K562 (cell line): ENCODE data around the gene WFDC1. TPM values are rescaled to one million over a fixed set of nuclear protein-coding genes. Genes with fewer than 3 reads are reported as not detected.

Experiments used
- ATAC-seq: fragments of 200-7000 bp; cut with Tn5 transposase; 3 replicates; pipeline ENCODE4 v1.9.1; 2020; ENCODE audit warnings: moderate library complexity
- BruUV-seq: library from RNA; stranded (reverse); fragments of 400-500 nt; replicated peaks from 2 replicates; lab custom pipeline; 2021; lab: Mats Ljungman, UMichigan
- CTCF ChIA-PET: fragments of 300-600 bp; formaldehyde crosslinking; extraction: SDS; loops from one replicate; lab custom pipeline; 2021; ENCODE audit warnings: low intra/inter-chr PET ratio; lab: Yijun Ruan, JAX
- POLR2A ChIA-PET: fragments of 300-600, 350-650 bp; sonication (Branson Sonifier 250); formaldehyde crosslinking; extraction: SDS; loops from one replicate; lab custom pipeline; 2021; ENCODE audit warnings: antibody characterized with exemption, inconsistent platforms; lab: Yijun Ruan, JAX
- DNase-seq, 4 experiments: peaks; one replicate each; pipeline versions ENCODE4 v3.0.0 to v3.0.0-alpha.2; 2011 to 2018; ENCODE audit warnings: low spot score in 3 of 4, mixed read lengths in 3 of 4; ENCODE audit errors: extremely low read depth in 1 of 4
- FAIRE-seq: peaks from 2 replicates; lab custom pipeline; 2011; peaks lifted over from hg19 to GRCh38; lab: Jason Lieb, UNC
- H2AFZ ChIP-seq: 2 replicates; pipeline ENCODE4 v1.6.0; 2011; ENCODE audit warnings: low read depth, low read length, control low read depth, inconsistent platforms
- H3K27ac ChIP-seq: fragments of 200-600 bp; 3 replicates; pipeline ENCODE4 v1.8.0; 2011; ENCODE audit warnings: low read depth, mild to moderate bottlenecking, control low read depth, inconsistent platforms, low read length, moderate library complexity, mixed read lengths; ENCODE audit errors: extremely low read depth
- H3K27me3 ChIP-seq, 2 experiments: fragments of 300-600 bp in 1 of 2; 2 replicates in 1 of 2; 3 replicates in 1 of 2; pipeline versions ENCODE4 v1.6.0 to v1.8.0; 2011; ENCODE audit warnings: inconsistent platforms in 2 of 2, low read length in 2 of 2, mild to moderate bottlenecking in 1 of 2, mixed read lengths in 1 of 2, moderate library complexity in 1 of 2; ENCODE audit not compliant: control insufficient read depth in 2 of 2, insufficient read depth in 2 of 2
- H3K36me3 ChIP-seq: fragments of 300-600 bp; 3 replicates; pipeline ENCODE4 v1.8.0; 2011; ENCODE audit warnings: mild to moderate bottlenecking, low read length, inconsistent platforms; ENCODE audit not compliant: control insufficient read depth, insufficient read depth
- H3K4me1 ChIP-seq, 2 experiments: fragments of 200-600 bp in 1 of 2; replicated peaks in 1 of 2; 2 replicates in 1 of 2; 3 replicates in 1 of 2; pipeline versions ENCODE4 v1.5.1 to v1.8.0; 2011; ENCODE audit warnings: inconsistent platforms in 2 of 2, low read length in 2 of 2, mild to moderate bottlenecking in 1 of 2, mixed read lengths in 1 of 2, moderate library complexity in 1 of 2; ENCODE audit not compliant: control insufficient read depth in 2 of 2, insufficient read depth in 2 of 2
- H3K4me2 ChIP-seq: 2 replicates; pipeline ENCODE4 v1.6.1; 2011; ENCODE audit warnings: low read length, control low read depth, inconsistent platforms, mixed read lengths; ENCODE audit not compliant: insufficient read depth
- H3K4me3 ChIP-seq: fragments of 200-600 bp; sonication (generic), shearing (Covaris generic); 2 replicates; pipeline ENCODE4 v1.5.1; 2016; ENCODE audit warnings: control low read depth, inconsistent platforms
- H3K79me2 ChIP-seq: fragments of 200-600 bp; 3 replicates; pipeline ENCODE4 v1.8.0; 2011; ENCODE audit warnings: low read length, inconsistent platforms; ENCODE audit not compliant: control insufficient read depth, insufficient read depth
- H3K9ac ChIP-seq, 2 experiments: 2 replicates each; pipeline versions ENCODE4 v1.6.0 to v1.6.1; 2011; ENCODE audit warnings: low read depth in 2 of 2, low read length in 2 of 2, control low read depth in 1 of 2, inconsistent platforms in 1 of 2, mild to moderate bottlenecking in 1 of 2, mixed read lengths in 1 of 2; ENCODE audit not compliant: insufficient read depth in 1 of 2
- H3K9me1 ChIP-seq: one replicate; pipeline ENCODE4 v1.6.0; 2011; ENCODE audit warnings: inconsistent platforms, mild to moderate bottlenecking, low read length, moderate library complexity; ENCODE audit not compliant: control insufficient read depth, insufficient read depth
- H3K9me3 ChIP-seq: replicated peaks from 2 replicates; pipeline ENCODE4 v1.5.1; 2011; ENCODE audit warnings: low read depth, low read length, inconsistent platforms; ENCODE audit not compliant: control insufficient read depth, insufficient read depth
- H4K20me1 ChIP-seq: replicated peaks from 2 replicates; pipeline ENCODE4 v1.6.1; 2011; ENCODE audit warnings: low read length, inconsistent platforms, mixed read lengths; ENCODE audit not compliant: control insufficient read depth, insufficient read depth
- HMG20B ChIP-seq: fragments of 250-450 bp; sonication (Bioruptor Pico); IDR thresholded peaks from 2 replicates; pipeline ENCODE4 v1.5.0; 2021; ENCODE audit warnings: mild to moderate bottlenecking
- HOXB6 ChIP-seq: fragments of 250-450 bp; sonication (Bioruptor Pico); IDR thresholded peaks from 2 replicates; pipeline ENCODE4 v1.5.1; 2022; ENCODE audit warnings: mild to moderate bottlenecking, borderline replicate concordance
- KHSRP ChIP-seq: fragments of 450-650 bp; IDR thresholded peaks from 2 replicates; pipeline ENCODE4 v1.6.1; 2017
- POLR2B ChIP-seq: fragments of 450-650 bp; IDR thresholded peaks from 2 replicates; pipeline ENCODE4 v1.6.1; 2018; ENCODE audit warnings: low read depth; ENCODE audit not compliant: partially characterized antibody
- PYGO2 ChIP-seq: fragments of 450-650 bp; IDR thresholded peaks from 2 replicates; pipeline ENCODE4 v1.6.1; 2016; ENCODE audit warnings: mild to moderate bottlenecking, missing genetic modification characterization, moderate library complexity, missing compliant biosample characterization
- RBFOX2 ChIP-seq: fragments of 200-400 bp; formaldehyde crosslinking; IDR thresholded peaks from 2 replicates; pipeline ENCODE4 v1.6.1; 2017; ENCODE audit warnings: low read depth, mild to moderate bottlenecking, low read length, moderate library complexity
- SRSF1 ChIP-seq: fragments of 200-400 bp; formaldehyde crosslinking; IDR thresholded peaks from 2 replicates; pipeline ENCODE4 v1.6.1; 2017; ENCODE audit warnings: mild to moderate bottlenecking, low read depth, low read length, moderate library complexity
- TAF1 ChIP-seq: IDR thresholded peaks from 2 replicates; pipeline ENCODE4 v1.6.1; 2011; ENCODE audit warnings: mild to moderate bottlenecking, low read length, moderate library complexity; ENCODE audit not compliant: insufficient read depth, control insufficient read depth, severe bottlenecking; ENCODE audit errors: extremely low read depth
- ZBTB1 ChIP-seq: sonication (generic); formaldehyde crosslinking; IDR thresholded peaks from 2 replicates; pipeline ENCODE4 v1.8.1; 2023; ENCODE audit warnings: missing genetic modification reagents, low read depth, mild to moderate bottlenecking, borderline replicate concordance
- ZC3H11A ChIP-seq: IDR thresholded peaks from 2 replicates; pipeline ENCODE4 v1.6.1; 2012; ENCODE audit warnings: low read depth, low read length, improper control_type of control experiment
- ZFP30 ChIP-seq: fragments of 250-450 bp; sonication (Bioruptor Pico); IDR thresholded peaks from 2 replicates; pipeline ENCODE4 v1.8.0; 2022; ENCODE audit warnings: moderate library complexity, mild to moderate bottlenecking, inconsistent platforms, borderline replicate concordance
- ZKSCAN3 ChIP-seq: fragments of 250-450 bp; sonication (Bioruptor Pico); IDR thresholded peaks from 2 replicates; pipeline ENCODE4 v1.4.0; 2020
- WGBS: fragments of 100-300 bp; shearing (Covaris generic); methylation state at CpG from one replicate; pipeline ENCODE4 v1.1.6; 2016; ENCODE audit warnings: low coverage, mixed read lengths; ENCODE audit not compliant: insufficient coverage; ENCODE audit errors: missing lambda C conversion rate; 5-methylcytosine and 5-hydroxymethylcytosine counted together
- in situ Hi-C: fragments of 300-500 bp; cut with MboI; formaldehyde crosslinking; loops from 4 replicates; pipeline ENCODE4 v1.15.0; 2018; ENCODE audit warnings: inconsistent platforms, mixed read lengths
- intact Hi-C: fragments of 100-400 bp; cut with micrococcal nuclease; formaldehyde crosslinking; loops from 2 replicates; pipeline ENCODE4 v1.14.2; 2022
- polyA plus RNA-seq, 8 experiments: library from polyadenylated mRNA; depleted of rRNA in 4 of 8; stranded (reverse) in 5 of 8; unstranded in 3 of 8; fragments of >200 nt; fragmentation: Nextera tagmentation in 2 of 8; fragmentation: Illumina TruSeq in 1 of 8; extraction: Ambion mirVana in 2 of 8; extraction: Trizol in 1 of 8; gene quantifications; 2 replicates each; pipeline versions ENCODE4 v1.2.1 to v1.2.3, GENCODE V29; 2011 to 2014; ENCODE audit warnings: inconsistent platforms in 1 of 8, missing spikeins in 1 of 8
- total RNA-seq, 7 experiments: library from RNA; depleted of rRNA in 6 of 7; stranded (reverse); fragments of >200 nt in 6 of 7; fragmentation: Illumina TruSeq in 2 of 7; extraction: Trizol in 2 of 7; gene quantifications; 2 replicates each; pipeline versions ENCODE4 v1.2.1 to v1.2.3, GENCODE V29; 2011 to 2021; ENCODE audit warnings: low replicate concordance in 1 of 7
- TF ChIP-seq, protein P1 (sequence below): fragments of 450-650 bp; conservative IDR thresholded peaks from 2 replicates; pipeline ENCODE4 v1.6.1; 2016; ENCODE audit warnings: missing genetic modification characterization, low read depth, mild to moderate bottlenecking, missing compliant biosample characterization, moderate library complexity
- TF ChIP-seq, protein P2 (sequence below), 2 experiments: fragments of 450-650 bp in 1 of 2; sonication (generic) in 1 of 2; formaldehyde crosslinking in 1 of 2; IDR thresholded peaks in 1 of 2; conservative IDR thresholded peaks in 1 of 2; 2 replicates each; pipeline versions ENCODE4 v1.6.1 to v1.8.1; 2016 to 2023; ENCODE audit warnings: mild to moderate bottlenecking in 2 of 2, moderate library complexity in 2 of 2, inconsistent platforms in 1 of 2, missing genetic modification reagents in 1 of 2
- TF ChIP-seq, protein P3 (sequence below): fragments of 450-650 bp; IDR thresholded peaks from 2 replicates; pipeline ENCODE4 v1.6.1; 2016

The WFDC1 gene
- total and polyA plus RNA-seq, 9 of the 15 experiments (the other 6 are each of a cell fraction or from before 2014, with no cell fraction given) = not detected

DNA sequence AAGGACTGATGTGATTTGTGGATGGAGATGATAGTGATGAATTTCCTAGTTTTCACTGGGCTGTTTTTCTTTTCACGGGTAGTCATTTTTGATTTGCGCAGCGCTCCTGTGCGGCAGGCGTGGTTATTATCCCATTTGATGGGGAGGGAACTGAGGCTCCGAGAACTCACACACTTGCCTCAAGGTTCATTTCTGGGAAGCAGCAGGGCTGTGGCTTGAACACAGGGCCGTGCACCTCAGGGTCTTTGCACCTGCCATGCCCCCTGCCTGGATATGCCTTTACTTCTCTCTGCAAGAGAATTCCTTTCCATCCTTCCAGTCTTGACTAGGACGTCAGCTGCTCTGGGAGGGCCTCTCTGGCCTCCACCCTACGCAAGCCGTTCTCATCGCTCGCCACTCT lies 16.3 kb upstream of the WFDC1 start:
- intact Hi-C loops = no loop called here
- WGBS = 4% methylated on average over 12 of the region's 12 CpGs

DNA sequence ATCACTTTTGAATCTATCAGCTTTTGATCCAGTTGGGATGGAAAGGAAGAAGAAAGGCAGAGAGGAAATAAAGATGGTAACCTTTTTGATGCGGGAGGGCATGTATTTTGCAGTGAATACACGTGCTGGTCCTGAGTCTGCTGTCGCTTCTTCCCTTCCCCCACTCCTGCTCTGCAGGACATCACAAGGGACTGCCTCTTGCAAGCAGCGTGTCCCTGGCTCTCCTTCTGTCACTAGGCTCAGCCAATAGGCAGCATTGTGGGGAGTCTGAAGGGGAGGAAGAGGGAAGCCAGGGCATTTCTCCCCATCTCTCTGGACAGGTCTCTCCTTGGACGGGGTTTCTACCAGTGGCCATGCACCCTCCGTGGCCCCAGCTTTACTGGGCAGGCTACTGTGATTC lies 15.7 kb upstream of the WFDC1 start:
- in situ Hi-C loops = no loop called here
- DNase-seq (no peak), ATAC-seq (no peak), FAIRE-seq (no peak)
- Histone ChIP-seq H3K36me3 (no peaks in the 10 kb centered on the region), H3K4me3 (no peak overlapping the region), H3K27me3 (peaks cover 70 to 85% of the 10 kb centered on the region in 2 experiments), H3K9me3 (no peaks in the 10 kb centered on the region), H3K4me1 (no peaks in the 10 kb centered on the region), H3K79me2 (no peaks in the 10 kb centered on the region), H3K9ac (no peak overlapping the region), H3K4me2 (no peak overlapping the region), H3K9me1 (no peaks in the 10 kb centered on the region), H2AFZ (no peak overlapping the region), H4K20me1 (peaks cover 9% of the 10 kb centered on the region), H3K27ac (no peak overlapping the region)
- WGBS = 1% methylated on average over 5 of the region's 6 CpGs
- ChIA-PET CTCF (no interaction called here), POLR2A (interaction anchor here (0.6 to 1.2 kb wide), 2 partner anchors 63 to 146 kb away, joined by 3 to 4 read pairs; no protein-coding TSS in a partner anchor)
- intact Hi-C loops = no loop called here
- BruUV-seq = no TSS peak
- TF ChIP-seq ZC3H11A (no peak), ZFP30 (CRISPR knock-in tag) (no peak), RBFOX2 (no peak), HOXB6 (CRISPR knock-in tag) (no peak), SRSF1 (no peak), TAF1 (no peak), HMG20B (no peak), PYGO2 (no peak), POLR2B (no peak)
- TF ChIP-seq, protein P1, sequence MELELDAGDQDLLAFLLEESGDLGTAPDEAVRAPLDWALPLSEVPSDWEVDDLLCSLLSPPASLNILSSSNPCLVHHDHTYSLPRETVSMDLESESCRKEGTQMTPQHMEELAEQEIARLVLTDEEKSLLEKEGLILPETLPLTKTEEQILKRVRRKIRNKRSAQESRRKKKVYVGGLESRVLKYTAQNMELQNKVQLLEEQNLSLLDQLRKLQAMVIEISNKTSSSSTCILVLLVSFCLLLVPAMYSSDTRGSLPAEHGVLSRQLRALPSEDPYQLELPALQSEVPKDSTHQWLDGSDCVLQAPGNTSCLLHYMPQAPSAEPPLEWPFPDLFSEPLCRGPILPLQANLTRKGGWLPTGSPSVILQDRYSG (tag) = no peak
- TF ChIP-seq, protein P2, sequence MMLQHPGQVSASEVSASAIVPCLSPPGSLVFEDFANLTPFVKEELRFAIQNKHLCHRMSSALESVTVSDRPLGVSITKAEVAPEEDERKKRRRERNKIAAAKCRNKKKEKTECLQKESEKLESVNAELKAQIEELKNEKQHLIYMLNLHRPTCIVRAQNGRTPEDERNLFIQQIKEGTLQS (IDR thresholded peaks at IDR 0.05) = no peak
- TF ChIP-seq, protein P2 (CRISPR knock-in tag; conservative IDR thresholded peaks at IDR 0.05) = no peak
- TF ChIP-seq, protein P3, sequence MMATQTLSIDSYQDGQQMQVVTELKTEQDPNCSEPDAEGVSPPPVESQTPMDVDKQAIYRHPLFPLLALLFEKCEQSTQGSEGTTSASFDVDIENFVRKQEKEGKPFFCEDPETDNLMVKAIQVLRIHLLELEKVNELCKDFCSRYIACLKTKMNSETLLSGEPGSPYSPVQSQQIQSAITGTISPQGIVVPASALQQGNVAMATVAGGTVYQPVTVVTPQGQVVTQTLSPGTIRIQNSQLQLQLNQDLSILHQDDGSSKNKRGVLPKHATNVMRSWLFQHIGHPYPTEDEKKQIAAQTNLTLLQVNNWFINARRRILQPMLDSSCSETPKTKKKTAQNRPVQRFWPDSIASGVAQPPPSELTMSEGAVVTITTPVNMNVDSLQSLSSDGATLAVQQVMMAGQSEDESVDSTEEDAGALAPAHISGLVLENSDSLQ = no peak

More for the DNA sequence above, 16.3 kb upstream of the WFDC1 start:
- H3K36me3 ChIP-seq = no peaks in the 10 kb centered on the region
- H3K4me1 ChIP-seq = no peaks in the 10 kb centered on the region
- no peak overlapping the region for H3K4me3 ChIP-seq
- H3K9ac ChIP-seq = no peak overlapping the region
- H4K20me1 ChIP-seq = peaks cover 7% of the 10 kb centered on the region
- H3K27me3 ChIP-seq = peaks cover 65 to 81% of the 10 kb centered on the region in 2 experiments
- H3K9me3 ChIP-seq = no peaks in the 10 kb centered on the region
- BruUV-seq = no TSS peak
- H2AFZ ChIP-seq = no peak overlapping the region
- ChIA-PET CTCF (no interaction called here), POLR2A (no interaction called here)
- no peak for DNase-seq
- no peak for ATAC-seq
- no peaks in the 10 kb centered on the region for H3K79me2 ChIP-seq
- H3K4me2 ChIP-seq = no peak overlapping the region
- TF ChIP-seq KHSRP (no peak), ZKSCAN3 (CRISPR knock-in tag) (no peak), ZBTB1 (no peak)
- H3K27ac ChIP-seq = no peak overlapping the region
- in situ Hi-C loops = no loop called here
- FAIRE-seq = no peak
- H3K9me1 ChIP-seq = no peaks in the 10 kb centered on the region
